SU-DHL-6 (cell line): Measurements from ENCODE around the gene BICD1.
A peak's percentile ranks its signal among the peaks of the same experiment; 100 is the strongest.

ENCODE experiments used
- H2AFZ ChIP-seq: fragments of 200-600 bp; sonication (generic); 2 replicates; pipeline ENCODE4 v1.6.1; 2014; ENCODE audit warnings: low read depth, mild to moderate bottlenecking, moderate library complexity, mixed read lengths, antibody characterized with exemption, low read length; ENCODE audit not compliant: severe bottlenecking
- H3F3A ChIP-seq: fragments of 200-600 bp; shearing (Covaris generic); 2 replicates; pipeline ENCODE4 v1.6.0; 2016; ENCODE audit warnings: antibody characterized with exemption, mild to moderate bottlenecking; ENCODE audit not compliant: insufficient read depth
- H3K27ac ChIP-seq: fragments of 200-600 bp; sonication (generic); 2 replicates; pipeline ENCODE4 v1.5.1; 2016; ENCODE audit warnings: low read depth, mild to moderate bottlenecking, low read length, moderate library complexity, mixed read lengths
- H3K27me3 ChIP-seq: fragments of 200-600 bp; sonication (generic), shearing (Covaris generic); 2 replicates; pipeline ENCODE4 v1.6.0; 2014; ENCODE audit warnings: mild to moderate bottlenecking, low read length
- H3K36me3 ChIP-seq: fragments of 200-600 bp; sonication (generic); 2 replicates; pipeline ENCODE4 v1.6.1; 2014; ENCODE audit warnings: mild to moderate bottlenecking, low read length, mixed read lengths
- H3K4me2 ChIP-seq: fragments of 300-600, 200-600 bp; shearing (Covaris generic), sonication (generic); 2 replicates; pipeline ENCODE4 v1.6.0; 2014; ENCODE audit warnings: low read length, low read depth, mild to moderate bottlenecking; ENCODE audit not compliant: poor library complexity, severe bottlenecking
- H3K4me3 ChIP-seq: fragments of 200-600 bp; sonication (generic); 2 replicates; pipeline ENCODE4 v1.5.1; 2014; ENCODE audit warnings: antibody characterized with exemption, low read length, mild to moderate bottlenecking, mixed read lengths; ENCODE audit not compliant: insufficient read depth, poor library complexity, severe bottlenecking
- H3K79me2 ChIP-seq: fragments of 200-600 bp; sonication (generic); 2 replicates; pipeline ENCODE4 v1.6.1; 2014; ENCODE audit warnings: mild to moderate bottlenecking, low read length, moderate library complexity; ENCODE audit not compliant: insufficient read depth
- H3K9ac ChIP-seq: fragments of 200-600 bp; sonication (generic); 2 replicates; pipeline ENCODE4 v1.7.0; 2014; ENCODE audit warnings: mild to moderate bottlenecking, low read length
- H3K9me2 ChIP-seq: fragments of 200-600 bp; sonication (generic); replicated peaks from 2 replicates; pipeline ENCODE4 v1.6.1; 2014; ENCODE audit warnings: low read length; ENCODE audit not compliant: insufficient read depth
- H3K9me3 ChIP-seq: fragments of 200-600 bp; sonication (generic); 2 replicates; pipeline ENCODE4 v1.6.1; 2014; ENCODE audit warnings: low read length, mixed read lengths; ENCODE audit not compliant: insufficient read depth
- H4K20me1 ChIP-seq: fragments of 200-600 bp; sonication (generic); 2 replicates; pipeline ENCODE4 v1.6.1; 2014; ENCODE audit warnings: low read depth, mild to moderate bottlenecking, antibody characterized with exemption, low read length, moderate library complexity, mixed read lengths
- EZH2phosphoT487 ChIP-seq: fragments of 200-600 bp; sonication (generic), shearing (Covaris generic); conservative IDR thresholded peaks from 2 replicates; pipeline ENCODE4 v1.6.1; 2018; ENCODE audit warnings: mild to moderate bottlenecking, antibody characterized with exemption, low read length, moderate library complexity, mixed read lengths
- TF ChIP-seq, protein P1 (sequence below): fragments of 200-600 bp; sonication (generic); IDR thresholded peaks from one replicate; pipeline ENCODE4 v1.5.1; 2017; ENCODE audit warnings: antibody characterized with exemption, mild to moderate bottlenecking, low read length, moderate library complexity; ENCODE audit not compliant: insufficient read depth, poor library complexity, severe bottlenecking

Gene BICD1

DNA sequence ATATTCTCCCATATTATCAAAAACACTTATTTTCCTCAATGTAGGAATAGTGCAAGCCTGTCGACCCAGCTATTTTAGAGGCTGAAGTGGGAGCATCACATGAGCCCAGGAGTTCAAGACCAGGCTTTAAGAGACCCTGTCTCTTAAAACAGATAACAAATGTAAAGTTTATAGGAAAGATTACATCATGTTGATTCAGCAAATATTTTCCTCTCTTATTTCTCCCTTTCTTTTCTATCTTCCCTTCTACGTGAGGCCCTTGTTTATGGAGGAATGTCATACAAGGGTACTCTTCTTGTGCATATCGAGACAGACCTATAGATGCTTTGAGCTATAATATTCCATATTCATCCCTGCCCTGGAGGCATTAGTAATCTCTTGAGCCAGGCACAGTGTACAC, 256.2 kb downstream of the BICD1 start:
- Histone ChIP-seq H3K9me3 (no peaks in the 10 kb centered on the region), H3K9me2 (no peaks in the 10 kb centered on the region), H3K4me3 (no peak overlapping the region), H3K79me2 (no peaks in the 10 kb centered on the region), H3K27me3 (no peaks in the 10 kb centered on the region), H3K27ac (no peak overlapping the region), H4K20me1 (no peaks in the 10 kb centered on the region), H3K9ac (no peak overlapping the region), H3F3A (no peaks in the 10 kb centered on the region; the same call in 1 of the 2 replicates), H3K36me3 (no peaks in the 10 kb centered on the region), H2AFZ (no peak overlapping the region), H3K4me2 (no peak overlapping the region)
- TF ChIP-seq, protein P1, sequence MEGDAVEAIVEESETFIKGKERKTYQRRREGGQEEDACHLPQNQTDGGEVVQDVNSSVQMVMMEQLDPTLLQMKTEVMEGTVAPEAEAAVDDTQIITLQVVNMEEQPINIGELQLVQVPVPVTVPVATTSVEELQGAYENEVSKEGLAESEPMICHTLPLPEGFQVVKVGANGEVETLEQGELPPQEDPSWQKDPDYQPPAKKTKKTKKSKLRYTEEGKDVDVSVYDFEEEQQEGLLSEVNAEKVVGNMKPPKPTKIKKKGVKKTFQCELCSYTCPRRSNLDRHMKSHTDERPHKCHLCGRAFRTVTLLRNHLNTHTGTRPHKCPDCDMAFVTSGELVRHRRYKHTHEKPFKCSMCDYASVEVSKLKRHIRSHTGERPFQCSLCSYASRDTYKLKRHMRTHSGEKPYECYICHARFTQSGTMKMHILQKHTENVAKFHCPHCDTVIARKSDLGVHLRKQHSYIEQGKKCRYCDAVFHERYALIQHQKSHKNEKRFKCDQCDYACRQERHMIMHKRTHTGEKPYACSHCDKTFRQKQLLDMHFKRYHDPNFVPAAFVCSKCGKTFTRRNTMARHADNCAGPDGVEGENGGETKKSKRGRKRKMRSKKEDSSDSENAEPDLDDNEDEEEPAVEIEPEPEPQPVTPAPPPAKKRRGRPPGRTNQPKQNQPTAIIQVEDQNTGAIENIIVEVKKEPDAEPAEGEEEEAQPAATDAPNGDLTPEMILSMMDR, result no peak
- TF ChIP-seq EZH2phosphoT487, result no peak

DNA sequence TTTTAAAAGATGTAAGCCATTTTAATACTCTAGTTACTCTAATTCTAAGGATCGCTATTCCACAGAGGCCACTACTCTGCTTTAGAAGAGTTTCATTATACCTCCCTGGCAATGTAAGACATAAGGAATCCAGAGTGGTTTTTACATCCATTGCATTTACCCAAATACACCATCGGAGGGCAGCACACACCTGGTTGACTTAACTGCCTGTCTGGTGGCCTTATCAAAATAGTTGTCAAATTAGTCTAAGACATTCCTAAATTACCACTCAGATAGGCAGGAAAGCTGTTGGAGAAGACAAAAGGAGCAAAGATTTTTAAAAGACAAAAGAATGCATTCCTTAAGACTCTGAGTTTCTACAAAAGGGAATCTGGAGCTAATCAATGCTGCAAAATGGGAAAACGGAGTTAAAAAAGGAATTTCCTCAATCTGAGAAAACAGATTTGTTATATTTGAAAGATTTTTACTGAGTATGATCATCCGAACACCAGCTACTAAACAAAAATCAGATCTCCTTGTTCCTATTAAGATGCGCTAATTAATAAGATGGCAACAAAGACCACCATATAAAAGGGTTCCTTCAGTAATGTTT, 258.9 kb downstream of the BICD1 start:
- Histone ChIP-seq H3K36me3 (no peaks in the 10 kb centered on the region), H3K9ac (no peak overlapping the region), H2AFZ (no peak overlapping the region), H3K27me3 (no peaks in the 10 kb centered on the region), H4K20me1 (no peaks in the 10 kb centered on the region), H3K4me2 (no peak overlapping the region), H3K79me2 (no peaks in the 10 kb centered on the region), H3F3A (no peaks in the 10 kb centered on the region; the same call in 1 of the 2 replicates), H3K9me3 (no peaks in the 10 kb centered on the region), H3K4me3 (no peak overlapping the region), H3K27ac (no peak overlapping the region), H3K9me2 (no peaks in the 10 kb centered on the region)
- no peak for TF ChIP-seq EZH2phosphoT487
- TF ChIP-seq, protein P1, result peak; percentile 76

DNA sequence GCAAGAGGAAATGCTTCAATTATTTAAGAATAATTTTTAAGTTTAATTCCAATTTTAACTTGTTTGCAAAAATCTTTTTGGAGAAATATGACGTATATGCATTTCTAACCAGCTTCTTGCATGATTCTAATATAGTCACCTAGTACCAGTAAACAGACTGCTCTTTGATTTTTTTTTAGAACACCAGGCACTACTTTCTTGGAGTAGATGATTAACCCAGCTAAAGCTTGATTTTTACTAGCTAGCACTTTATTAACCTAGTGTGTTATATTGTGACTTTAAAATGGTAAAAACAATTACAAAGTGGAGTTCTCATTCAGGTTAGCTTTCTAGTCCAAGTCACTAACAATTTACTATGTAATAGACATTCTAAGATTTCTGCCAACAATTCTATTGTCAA, 260.1 kb downstream of the BICD1 start:
- Histone ChIP-seq H3K4me2 (no peak overlapping the region), H3K27me3 (no peaks in the 10 kb centered on the region), H3K4me3 (no peak overlapping the region), H3K9ac (no peak overlapping the region), H2AFZ (no peak overlapping the region), H3K79me2 (no peaks in the 10 kb centered on the region), H3K9me2 (no peaks in the 10 kb centered on the region), H3K9me3 (no peaks in the 10 kb centered on the region), H3K27ac (no peak overlapping the region), H4K20me1 (no peaks in the 10 kb centered on the region), H3F3A (no peaks in the 10 kb centered on the region; the same call in 1 of the 2 replicates), H3K36me3 (no peaks in the 10 kb centered on the region)
- no peak for TF ChIP-seq EZH2phosphoT487
- TF ChIP-seq, protein P1, result no peak
